Activated CD8-positive, alpha-beta memory T cell treated with anti-CD3 and anti-CD28 coated beads for 1 hour (primary cell): ENCODE data around the gene BMP8A.
"Not testable (repeated sequence)": the region's sequence is repeated elsewhere in the genome, so short reads cannot be mapped to it uniquely, and the experiment has no call there.

Experiments
- DNase-seq, 2 donors: peaks; one replicate each; pipeline ENCODE4 v3.0.0-alpha.2; 2020; ENCODE audit warnings: low read depth in 1 of 2; ENCODE audit errors: extremely low read depth in 1 of 2

BMP8A gene

GRCh38 chr1:39525366-39526165 is 34.1 kb downstream of the BMP8A start:
- no peak for DNase-seq

GRCh38 chr1:39526466-39527189 is 35.2 kb downstream of the BMP8A start:
- DNase-seq = no peak

- DNase-seq = not testable (repeated sequence)
Measured at GRCh38 chr1:39527190-39527579, 35.7 kb downstream of the BMP8A start.

GRCh38 chr1:39528082-39528481 is 36.6 kb downstream of the BMP8A start:
- DNase-seq = no peak

GRCh38 chr1:39529901-39530535 is 38.6 kb downstream of the BMP8A start:
- no peak for DNase-seq

- DNase-seq = no peak
Measured at GRCh38 chr1:39531526-39531925, 40.1 kb downstream of the BMP8A start.

GRCh38 chr1:39533442-39533841 is 42.0 kb downstream of the BMP8A start:
- no peak for DNase-seq

GRCh38 chr1:39538531-39539251 is 47.3 kb downstream of the BMP8A start:
- no peak for DNase-seq

GRCh38 chr1:39539252-39539790 is 47.9 kb downstream of the BMP8A start:
- DNase-seq = peak in 1 of 2 donors; percentile 21

GRCh38 chr1:39540504-39541031 is 49.1 kb downstream of the BMP8A start:
- DNase-seq = no peak

GRCh38 chr1:39542924-39543323 is 51.5 kb downstream of the BMP8A start:
- DNase-seq = no peak

- no peak for DNase-seq
Measured at GRCh38 chr1:39544327-39544726, 52.9 kb downstream of the BMP8A start.

GRCh38 chr1:39545531-39545930 is 54.1 kb downstream of the BMP8A start:
- DNase-seq = no peak

GRCh38 chr1:39554277-39554676 is 62.8 kb downstream of the BMP8A start:
- DNase-seq = no peak

- no peak for DNase-seq
Measured at GRCh38 chr1:39561279-39561678, 69.8 kb downstream of the BMP8A start.

- DNase-seq = no peak
Measured at GRCh38 chr1:39562886-39563285, 71.5 kb downstream of the BMP8A start.

- no peak for DNase-seq
Measured at GRCh38 chr1:39563669-39564068, 72.2 kb downstream of the BMP8A start.

GRCh38 chr1:39564340-39564739 is 72.9 kb downstream of the BMP8A start:
- no peak for DNase-seq

- DNase-seq = no peak
Measured at GRCh38 chr1:39564941-39565340, 73.5 kb downstream of the BMP8A start.

GRCh38 chr1:39566441-39567137 is 75.2 kb downstream of the BMP8A start:
- no peak for DNase-seq
